SK-N-SH (cell line): Measurements from ENCODE around the gene CCDC187. TPM values are rescaled to one million over a fixed set of nuclear protein-coding genes. Genes with fewer than 3 reads are reported as not detected.

Source experiments
- CTCF ChIA-PET: fragments of 300-600, 350-600 bp; formaldehyde crosslinking; extraction: SDS; loops from one replicate; lab custom pipeline; 2021; lab: Yijun Ruan, JAX
- POLR2A ChIA-PET: fragments of 350-600 bp; sonication (Branson Sonifier 250); formaldehyde crosslinking; extraction: SDS; loops from one replicate; lab custom pipeline; 2020; ENCODE audit warnings: antibody characterized with exemption, inconsistent platforms; lab: Yijun Ruan, JAX
- DNase-seq: peaks from one replicate; pipeline ENCODE4 v3.0.0; 2012
- H2AFZ ChIP-seq: fragments of 200-600 bp; sonication (generic); 2 replicates; pipeline ENCODE4 v1.8.1; 2016; ENCODE audit warnings: antibody characterized with exemption, mild to moderate bottlenecking, low read depth
- H3F3A ChIP-seq: fragments of 200-600 bp; sonication (generic); replicated peaks from 2 replicates; pipeline ENCODE3; 2016; ENCODE audit warnings: antibody characterized with exemption, mild to moderate bottlenecking; ENCODE audit not compliant: insufficient read depth
- H3K27ac ChIP-seq, 2 experiments: fragments of 200-500 bp in 1 of 2; fragments of 200-600 bp in 1 of 2; sonication (Bioruptor generic) in 1 of 2; sonication (generic), shearing (Covaris generic) in 1 of 2; 2 replicates each; pipeline versions ENCODE4 v1.5.1 to v1.6.1; 2014 to 2016; ENCODE audit warnings: low read depth in 2 of 2, inconsistent platforms in 1 of 2, low read length in 1 of 2, mild to moderate bottlenecking in 1 of 2, mixed read lengths in 1 of 2
- H3K27me3 ChIP-seq: fragments of 200-600 bp; sonication (generic), shearing (Covaris generic); 2 replicates; pipeline ENCODE4 v1.6.1; 2016; ENCODE audit warnings: mixed run types; ENCODE audit not compliant: insufficient read depth
- H3K36me3 ChIP-seq, 2 experiments: fragments of 200-500 bp in 1 of 2; fragments of 200-600 bp in 1 of 2; sonication (Bioruptor generic) in 1 of 2; sonication (generic) in 1 of 2; replicated peaks in 1 of 2; 2 replicates each; pipeline versions ENCODE3 to v1.5.1; 2014 to 2016; ENCODE audit warnings: low read length in 1 of 2, mild to moderate bottlenecking in 1 of 2; ENCODE audit not compliant: insufficient read depth in 2 of 2, control insufficient read depth in 1 of 2
- H3K4me1 ChIP-seq, 2 experiments: fragments of 200-500 bp in 1 of 2; fragments of 200-600 bp in 1 of 2; sonication (Bioruptor generic) in 1 of 2; sonication (generic), shearing (Covaris generic) in 1 of 2; 2 replicates each; pipeline versions ENCODE4 v1.5.1 to v1.6.1; 2014 to 2016; ENCODE audit warnings: low read depth in 1 of 2, low read length in 1 of 2, mixed run types in 1 of 2; ENCODE audit not compliant: insufficient read depth in 2 of 2, control insufficient read depth in 1 of 2
- H3K4me2 ChIP-seq: fragments of 200-600 bp; sonication (generic), shearing (Covaris generic); 2 replicates; pipeline ENCODE4 v1.6.1; 2017; ENCODE audit warnings: mixed run types
- H3K4me3 ChIP-seq, 2 experiments: fragments of 200-500 bp in 1 of 2; fragments of 200-600 bp in 1 of 2; sonication (Bioruptor generic) in 1 of 2; sonication (generic), shearing (Covaris generic) in 1 of 2; 2 replicates each; pipeline versions ENCODE4 v1.5.1 to v1.8.1; 2014 to 2016; ENCODE audit warnings: low read depth in 2 of 2, inconsistent platforms in 1 of 2, low read length in 1 of 2, mild to moderate bottlenecking in 1 of 2, mixed read lengths in 1 of 2, moderate library complexity in 1 of 2
- H3K79me2 ChIP-seq: fragments of 200-600 bp; sonication (generic); 2 replicates; pipeline ENCODE4 v1.8.1; 2017; ENCODE audit warnings: mild to moderate bottlenecking; ENCODE audit not compliant: insufficient read depth
- H3K9ac ChIP-seq: fragments of 200-600 bp; sonication (generic); 2 replicates; pipeline ENCODE4 v1.6.1; 2017; ENCODE audit warnings: mixed run types
- H3K9me2 ChIP-seq: fragments of 200-600 bp; sonication (generic); 2 replicates; pipeline ENCODE4 v1.6.1; 2017; ENCODE audit warnings: mixed run types
- H3K9me3 ChIP-seq: fragments of 200-600 bp; sonication (generic); 2 replicates; pipeline ENCODE4 v1.6.1; 2017; ENCODE audit warnings: mixed run types, mild to moderate bottlenecking, moderate library complexity
- H4K20me1 ChIP-seq: fragments of 200-600 bp; sonication (generic); 2 replicates; pipeline ENCODE4 v1.6.1; 2017; ENCODE audit warnings: mild to moderate bottlenecking, mixed run types; ENCODE audit not compliant: insufficient read depth
- ELF1 ChIP-seq: IDR thresholded peaks from 2 replicates; pipeline ENCODE4 v1.4.0; 2012
- EP300 ChIP-seq, 2 experiments: IDR thresholded peaks; 2 replicates each; pipeline versions ENCODE4 v1.4.0 to v1.6.1; 2012; ENCODE audit warnings: borderline replicate concordance in 1 of 2, low read depth in 1 of 2, low read length in 1 of 2
- FOSL2 ChIP-seq: IDR thresholded peaks from 2 replicates; pipeline ENCODE4 v1.4.0; 2012; ENCODE audit warnings: low read depth, mild to moderate bottlenecking, moderate library complexity, borderline replicate concordance
- GABPA ChIP-seq: IDR thresholded peaks from 2 replicates; pipeline ENCODE4 v1.4.0; 2012; ENCODE audit warnings: low read depth, mild to moderate bottlenecking
- JUND ChIP-seq: IDR thresholded peaks from 2 replicates; pipeline ENCODE4 v1.4.0; 2012
- NRF1 ChIP-seq: IDR thresholded peaks from 2 replicates; pipeline ENCODE4 v1.6.1; 2012; ENCODE audit warnings: low read depth, mild to moderate bottlenecking, low read length
- RAD21 ChIP-seq: IDR thresholded peaks from 2 replicates; pipeline ENCODE4 v1.6.1; 2012; ENCODE audit warnings: mild to moderate bottlenecking, low read length
- RCOR1 ChIP-seq: fragments of 150-350 bp; IDR thresholded peaks from 2 replicates; pipeline ENCODE4 v1.6.1; 2017; ENCODE audit warnings: antibody characterized with exemption, low read length
- REST ChIP-seq: IDR thresholded peaks from 2 replicates; pipeline ENCODE4 v1.6.1; 2012; ENCODE audit warnings: mild to moderate bottlenecking, low read depth, low read length, moderate library complexity
- SMC3 ChIP-seq: IDR thresholded peaks from 2 replicates; pipeline ENCODE4 v1.6.1; 2012; ENCODE audit warnings: low read depth, low read length, improper control_type of control experiment
- TEAD4 ChIP-seq: IDR thresholded peaks from 2 replicates; pipeline ENCODE4 v1.4.0; 2012; ENCODE audit warnings: mild to moderate bottlenecking, borderline replicate concordance; ENCODE audit not compliant: insufficient read depth
- USF1 ChIP-seq: IDR thresholded peaks from 2 replicates; pipeline ENCODE4 v1.4.0; 2012; ENCODE audit warnings: low read depth, borderline replicate concordance
- ZBTB33 ChIP-seq: IDR thresholded peaks from 2 replicates; pipeline ENCODE4 v1.4.0; 2012; ENCODE audit warnings: low read depth, borderline replicate concordance
- WGBS: methylation state at CpG from one replicate; pipeline ENCODE4 v1.1.6; 2017; ENCODE audit warnings: low lambda C conversion rate; 5-methylcytosine and 5-hydroxymethylcytosine counted together
- polyA plus RNA-seq, 3 experiments: library from polyadenylated mRNA; depleted of rRNA; stranded (reverse); fragments of >200 nt; gene quantifications; 2 replicates each; pipeline ENCODE4 v1.2.3, GENCODE V29; 2012

The CCDC187 gene
- polyA plus RNA-seq, 1 of the 3 experiments (the other 2 are of a cell fraction), result not detected

- no peak for TF ChIP-seq ZBTB33
- no peak for TF ChIP-seq FOSL2
- TF ChIP-seq USF1, result no peak
- TF ChIP-seq EP300 (IDR thresholded peaks at IDR 0.05; ENCODE audit: borderline replicate concordance in 1 of 2, low read depth in 1 of 2, low read length in 1 of 2), result no peak
Observed at GRCh38 chr9:136273921-136274785, 29.7 kb downstream of the CCDC187 start (continued).

GRCh38 chr9:136273244-136273865 is 30.5 kb downstream of the CCDC187 start:
- no peak for DNase-seq
- Histone ChIP-seq H3K4me1 (peaks cover 0 to 5% of the 10 kb centered on the region in 2 experiments; a peak in 1 of 4 replicates), H3K9ac (no peak overlapping the region), H3K9me3 (no peaks in the 10 kb centered on the region), H3K27me3 (peaks cover 43% of the 10 kb centered on the region), H3K4me3 (no peak overlapping the region), H3K4me2 (no peak overlapping the region), H3K27ac (no peak overlapping the region), H4K20me1 (no peaks in the 10 kb centered on the region), H3F3A (no peaks in the 10 kb centered on the region), H3K9me2 (no peaks in the 10 kb centered on the region), H3K79me2 (no peaks in the 10 kb centered on the region), H3K36me3 (no peaks in the 10 kb centered on the region), H2AFZ (no peak overlapping the region)
- ChIA-PET POLR2A (no interaction called here), CTCF (interaction anchor here (0.9 to 1.4 kb wide), 3 partner anchors 11 to 104 kb away, joined by 3 to 5 read pairs (median 3); no protein-coding TSS in a partner anchor)
- no peak for TF ChIP-seq SMC3
- WGBS, result 71% methylated on average over 13 of the region's 14 CpGs

- WGBS, result 62% methylated on average over 12 of the region's 13 CpGs
- peaks cover 20% of the 10 kb centered on the region for H3K27me3 ChIP-seq
- CTCF ChIA-PET, result interaction anchor here (0.8 to 6.3 kb wide), 2 partner anchors 13 to 20 kb away, joined by 3 to 51 read pairs; no protein-coding TSS in a partner anchor
- no peaks in the 10 kb centered on the region for H3K79me2 ChIP-seq
- H3K4me1 ChIP-seq, result peaks cover 0 to 15% of the 10 kb centered on the region in 2 experiments; a peak in 1 of 4 replicates
- H3K36me3 ChIP-seq, result no peaks in the 10 kb centered on the region
- no peak overlapping the region for H3K27ac ChIP-seq
- no peaks in the 10 kb centered on the region for H3K9me2 ChIP-seq
- H3K4me2 ChIP-seq, result no peak overlapping the region
- no peak overlapping the region for H3K9ac ChIP-seq
- DNase-seq, result no peak
- TF ChIP-seq REST (no peak), ELF1 (no peak), NRF1 (no peak), TEAD4 (no peak), JUND (no peak), ZBTB33 (no peak), RCOR1 (no peak), RAD21 (no peak), GABPA (no peak)
- no peak overlapping the region for H3K4me3 ChIP-seq
- no peaks in the 10 kb centered on the region for H3F3A ChIP-seq
- no peak overlapping the region for H2AFZ ChIP-seq
- POLR2A ChIA-PET, result no interaction called here
- no peaks in the 10 kb centered on the region for H3K9me3 ChIP-seq
- H4K20me1 ChIP-seq, result no peaks in the 10 kb centered on the region
Observed at GRCh38 chr9:136270173-136270705, 33.7 kb downstream of the CCDC187 start.
